Forelimb muscle (tissue), 1 donor: ENCODE results near the gene SETDB2. TPM values are rescaled to one million over a fixed set of nuclear protein-coding genes. Genes with fewer than 3 reads are reported as not detected.

Source experiments
- DNase-seq: peaks from one replicate; pipeline ENCODE4 v3.0.0-alpha.2; 2013; ENCODE audit warnings: low read depth
- polyA plus RNA-seq: library from polyadenylated mRNA; unstranded; fragments of 120-200 nt; gene quantifications from one replicate; pipeline ENCODE4 v1.2.1, GENCODE V29; 2013; ENCODE audit not compliant: insufficient read length

The SETDB2 gene
- polyA plus RNA-seq, 1 donor: 8.1 TPM

DNA sequence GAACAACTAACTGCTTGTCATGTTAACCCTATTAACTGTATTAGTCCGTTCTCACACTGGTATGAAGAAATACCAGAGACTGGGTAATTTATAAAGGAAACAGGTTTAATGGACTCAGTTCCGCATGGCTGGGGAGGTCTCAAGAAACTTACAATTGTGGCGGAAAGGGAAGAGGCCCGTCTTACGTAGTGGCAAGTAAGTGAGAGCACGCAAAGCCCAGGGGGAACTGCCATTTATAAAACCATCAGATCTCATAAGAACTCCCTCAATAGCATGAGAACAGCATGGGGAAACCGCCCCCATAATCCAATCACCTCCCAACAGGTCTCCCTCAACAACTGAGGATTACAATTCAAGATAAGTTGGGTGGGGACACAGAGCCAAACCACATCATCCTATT, 86.4 kb downstream of the SETDB2 start:
- DNase-seq: no peak

DNA sequence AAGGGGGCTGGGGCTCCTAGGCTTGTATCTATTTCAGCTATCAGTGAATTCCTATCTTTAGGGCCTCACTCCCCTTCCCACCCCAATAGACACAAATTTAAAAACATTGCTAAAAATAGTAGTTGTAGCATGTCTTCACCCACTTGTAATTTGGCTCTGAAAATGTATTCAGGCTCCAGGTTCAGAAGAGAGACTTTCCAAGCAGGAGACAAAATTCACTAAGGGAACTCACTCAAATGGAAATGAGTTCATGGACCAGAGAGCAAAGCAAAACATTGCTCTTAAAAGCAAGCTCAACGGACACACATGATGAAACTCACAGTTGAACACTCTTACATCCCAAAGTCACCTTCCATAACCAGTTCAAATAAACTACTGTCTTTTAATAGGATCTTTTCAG, 88.5 kb downstream of the SETDB2 start:
- DNase-seq: no peak

DNA sequence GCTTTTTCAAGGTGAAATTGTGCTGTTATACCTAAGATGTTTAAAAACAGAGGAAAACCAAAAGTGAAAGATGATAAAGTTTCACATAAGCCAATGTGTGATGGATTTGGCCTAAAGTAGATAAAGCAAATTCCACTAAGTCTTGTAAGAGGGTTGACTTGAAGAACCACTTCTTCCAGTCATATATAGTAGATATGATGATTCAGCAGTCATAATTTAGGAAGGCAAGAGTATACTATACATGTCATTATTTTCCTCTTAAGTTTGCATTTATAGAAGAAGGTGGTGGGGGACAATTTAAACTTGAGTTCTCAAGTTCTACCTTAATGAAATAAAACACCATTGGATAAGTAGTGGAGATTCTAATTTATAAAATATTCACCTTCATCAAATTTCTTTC, 88.9 kb downstream of the SETDB2 start:
- DNase-seq: no peak

DNA sequence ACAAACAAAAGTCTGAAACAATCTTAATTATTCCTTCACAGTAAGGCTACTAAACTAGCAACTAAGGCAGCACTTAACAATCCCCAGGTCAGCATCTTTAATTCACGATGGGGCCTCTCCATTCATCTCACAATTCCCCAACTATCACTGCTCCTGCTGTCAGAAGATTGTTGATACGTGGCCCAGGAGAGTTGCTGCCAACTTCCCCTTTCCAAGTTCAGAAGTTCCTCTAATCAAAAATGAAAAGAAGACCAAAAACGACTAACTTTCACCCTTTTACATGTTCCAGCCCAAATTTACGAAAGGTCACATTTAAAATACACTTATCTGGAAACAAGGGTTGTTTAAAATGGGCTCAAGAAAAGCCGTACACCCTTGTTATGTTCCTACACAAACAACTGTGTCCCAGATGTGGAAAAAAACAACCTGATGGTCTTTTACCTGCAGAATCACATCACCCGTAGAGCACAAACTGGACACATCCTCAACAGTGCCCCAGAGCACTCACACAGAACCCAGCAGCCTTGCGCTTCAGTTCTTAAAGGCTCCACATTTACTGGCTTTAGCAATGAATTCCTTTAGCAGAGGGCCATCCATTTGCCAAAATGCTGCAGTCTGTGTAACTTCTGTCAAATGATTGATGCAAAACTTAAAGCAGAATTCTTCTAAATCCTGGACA, 89.7 kb downstream of the SETDB2 start:
- no peak for DNase-seq

DNA sequence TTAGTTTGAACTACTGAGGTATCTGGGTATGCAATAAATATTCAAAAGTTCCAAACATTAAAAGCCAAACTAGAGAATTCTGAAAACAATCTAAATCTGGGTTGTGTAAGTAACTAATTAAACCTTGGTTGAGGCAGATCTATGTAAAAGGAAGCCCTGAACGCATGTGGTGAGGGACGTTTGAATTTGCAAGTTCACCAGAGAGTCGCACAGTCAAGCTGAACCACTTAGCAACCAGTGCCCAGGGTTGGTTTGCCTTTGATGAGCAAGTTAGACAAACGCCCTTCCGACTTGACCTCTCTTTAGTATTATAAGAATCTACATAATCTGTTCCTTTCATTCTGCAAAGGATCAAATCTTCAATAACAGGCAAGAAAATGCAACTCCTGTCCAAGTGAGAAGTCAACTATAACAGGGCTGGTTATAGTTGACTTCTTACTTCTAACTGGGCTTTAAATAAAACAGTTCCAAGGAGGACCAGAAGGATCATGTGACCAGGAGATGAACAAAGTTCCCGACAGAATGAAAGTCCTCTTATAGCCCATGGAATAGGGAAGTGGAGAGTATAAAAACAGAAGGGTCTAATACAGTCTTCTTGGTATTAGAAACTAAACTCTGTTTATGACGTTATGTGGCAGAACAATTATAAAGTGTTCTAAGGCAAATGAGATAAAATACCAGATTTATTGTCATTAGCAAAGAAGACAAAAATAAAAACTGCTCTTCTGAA, 92.2 kb downstream of the SETDB2 start:
- DNase-seq: no peak

DNA sequence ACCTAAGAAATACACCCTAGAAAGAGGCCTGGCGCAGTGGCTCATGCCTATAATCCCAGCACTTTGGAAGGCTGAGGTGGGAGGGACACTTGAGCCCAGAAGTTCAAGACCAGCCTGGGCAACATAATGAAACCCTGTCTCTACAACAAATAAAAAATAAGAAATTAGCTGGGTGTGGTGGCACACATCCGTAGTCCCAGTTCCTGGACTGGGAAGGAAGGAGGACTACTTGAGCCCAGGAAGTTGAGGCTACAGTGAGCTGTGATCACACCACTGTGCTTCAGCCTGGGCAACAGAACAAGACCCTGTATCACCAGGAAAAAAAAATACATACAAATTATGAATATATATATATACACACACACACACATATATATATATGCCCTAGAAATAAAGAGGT, 94.3 kb downstream of the SETDB2 start:
- no peak for DNase-seq

DNA sequence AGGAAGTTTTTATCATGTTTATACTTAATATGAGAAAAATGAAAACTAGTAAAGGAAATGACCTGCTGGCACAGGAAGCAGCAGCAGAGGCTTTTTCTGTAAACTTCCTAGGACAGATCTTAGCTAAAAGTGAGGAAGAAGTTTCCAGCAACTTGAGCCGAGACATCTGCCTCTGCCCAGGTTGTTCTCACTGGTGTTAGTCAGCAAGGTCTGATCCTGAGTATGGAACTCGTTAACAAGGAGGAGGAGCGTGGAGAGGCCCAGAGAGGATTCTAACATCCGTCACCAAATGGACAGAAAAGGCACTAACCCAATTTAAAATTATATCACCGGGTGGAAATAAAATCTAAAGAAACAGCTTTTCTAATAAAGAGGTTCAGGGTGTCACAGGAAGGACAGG, 95.2 kb downstream of the SETDB2 start:
- no peak for DNase-seq

DNA sequence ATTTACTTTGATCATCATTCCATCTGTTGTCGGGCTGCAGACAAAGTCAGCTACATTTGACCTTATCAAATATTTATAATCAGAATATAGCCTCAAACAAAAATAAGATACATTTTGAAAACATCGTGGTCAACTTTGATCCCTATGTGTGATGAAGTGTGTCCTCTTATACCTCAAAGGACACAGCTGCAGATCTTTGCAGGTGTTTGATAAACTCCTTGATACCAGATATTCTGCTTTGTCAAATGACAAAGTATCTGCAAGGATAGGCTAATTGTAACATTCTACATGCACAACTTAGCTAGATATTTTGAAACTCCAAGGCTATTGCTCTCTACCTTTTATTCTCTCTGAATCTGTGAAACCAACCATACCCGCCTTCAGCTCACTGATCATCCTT, 95.7 kb downstream of the SETDB2 start:
- DNase-seq: no peak

DNA sequence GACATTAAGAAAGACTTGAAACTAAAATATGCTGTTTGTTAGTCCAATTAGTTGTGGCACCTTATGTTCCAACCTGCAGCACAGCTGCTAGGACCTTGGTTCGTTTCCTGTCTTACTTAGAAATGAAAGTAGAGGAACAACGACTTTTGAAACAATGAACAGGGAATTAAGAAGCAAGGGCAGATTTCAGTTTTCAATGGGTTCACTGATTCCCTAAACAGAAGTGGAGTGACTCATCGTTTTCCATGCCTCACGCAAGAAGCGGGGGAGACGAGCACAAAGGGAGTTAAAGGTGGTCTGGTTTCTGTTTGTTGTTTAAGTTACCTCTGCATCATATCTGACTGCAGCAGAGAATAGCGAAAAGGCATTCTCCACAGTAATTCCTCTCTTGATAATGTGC, 96.5 kb downstream of the SETDB2 start:
- DNase-seq: no peak

DNA sequence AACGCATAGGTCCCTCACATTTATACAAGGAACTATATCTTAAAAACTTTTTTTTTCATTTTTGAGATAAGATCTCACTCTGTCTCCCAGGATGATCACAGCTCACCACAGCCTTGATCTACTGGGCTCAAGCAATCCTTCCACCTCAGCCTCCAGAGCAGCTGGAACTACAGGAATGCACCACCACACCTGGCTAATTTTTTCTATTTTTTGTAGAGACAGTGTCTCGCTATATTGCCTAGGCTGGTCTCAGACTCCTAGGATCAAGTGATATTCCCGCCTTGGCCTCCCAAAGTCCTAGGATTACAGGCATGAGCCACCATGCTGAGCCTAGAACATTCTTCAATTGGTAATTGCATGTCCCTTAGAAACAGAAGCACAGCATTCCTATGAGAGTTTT, 99.6 kb downstream of the SETDB2 start:
- DNase-seq: no peak

Other genes starting within 250 kb of the SETDB2 start
- 0.11 TPM for gene MLNR, start 223.9 kb upstream of the SETDB2 start, polyA plus RNA-seq
- gene CDADC1, start 196.3 kb upstream of the SETDB2 start, polyA plus RNA-seq: 8.9 TPM
- gene CAB39L, start 210 bp upstream of the SETDB2 start, polyA plus RNA-seq: 4.2 TPM
- 21.5 TPM for gene PHF11, start 51.7 kb downstream of the SETDB2 start, polyA plus RNA-seq
- gene RCBTB1, start 141.3 kb downstream of the SETDB2 start, polyA plus RNA-seq: 18.3 TPM
- gene ARL11, start 184.2 kb downstream of the SETDB2 start, polyA plus RNA-seq: 0.40 TPM
- gene EBPL, start 247.2 kb downstream of the SETDB2 start, polyA plus RNA-seq: 19.8 TPM